ENCODE data around the gene NRG3. TPM values are rescaled to one million over a fixed set of nuclear protein-coding genes. Genes with fewer than 3 reads are reported as not detected.

The NRG3 gene
- total RNA-seq, 1 donor from 2014 or later = 2.6 TPM

DNA sequence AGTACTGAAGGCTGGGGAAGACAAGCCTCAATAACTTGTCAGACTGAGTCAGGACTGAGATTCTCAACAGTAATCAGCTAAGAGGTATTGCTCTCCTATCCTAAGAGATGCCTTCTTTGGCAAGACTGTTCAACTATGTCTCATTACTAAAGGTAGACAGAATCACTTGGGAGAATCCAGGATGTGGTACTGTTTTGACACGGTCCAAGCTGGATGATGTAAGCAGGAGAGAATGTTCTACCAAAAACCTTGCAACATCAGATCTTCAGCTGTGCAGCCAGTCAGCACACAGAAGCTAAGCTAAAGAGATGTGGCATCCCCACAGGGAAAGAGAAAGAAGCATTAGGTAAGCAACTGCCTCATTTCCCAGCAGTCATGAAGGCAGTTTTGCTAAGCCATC lies 391.4 kb downstream of the NRG3 start:
- H3K9me3 ChIP-seq = no peaks in the 10 kb centered on the region
- ATAC-seq (peak; percentile 31 to 33), DNase-seq (no peak)
- H3K4me1 ChIP-seq = no peaks in the 10 kb centered on the region
- H3K4me3 ChIP-seq = no peak overlapping the region
- H3K27ac ChIP-seq = no peak overlapping the region
- intact Hi-C loops (cut with DNase I) = no loop called here
- no peaks in the 10 kb centered on the region for H3K36me3 ChIP-seq
- no peaks in the 10 kb centered on the region for H3K27me3 ChIP-seq (ENCODE audit: low read depth)
- TF ChIP-seq CTCF (IDR thresholded peaks at IDR 0.05) = no peak

- intact Hi-C loops (cut with DNase I) = no loop called here
- no peak for DNase-seq
- ATAC-seq = peak in 1 of 2 donors; percentile 41
- Histone ChIP-seq H3K36me3 (no peaks in the 10 kb centered on the region), H3K27me3 (ENCODE audit: low read depth) (no peaks in the 10 kb centered on the region), H3K27ac (no peak overlapping the region), H3K4me3 (no peak overlapping the region), H3K9me3 (no peaks in the 10 kb centered on the region), H3K4me1 (no peaks in the 10 kb centered on the region)
- no peak for TF ChIP-seq CTCF (IDR thresholded peaks at IDR 0.05)
Observed at GRCh38 chr10:82267014-82267413, 392.0 kb downstream of the NRG3 start.

DNA sequence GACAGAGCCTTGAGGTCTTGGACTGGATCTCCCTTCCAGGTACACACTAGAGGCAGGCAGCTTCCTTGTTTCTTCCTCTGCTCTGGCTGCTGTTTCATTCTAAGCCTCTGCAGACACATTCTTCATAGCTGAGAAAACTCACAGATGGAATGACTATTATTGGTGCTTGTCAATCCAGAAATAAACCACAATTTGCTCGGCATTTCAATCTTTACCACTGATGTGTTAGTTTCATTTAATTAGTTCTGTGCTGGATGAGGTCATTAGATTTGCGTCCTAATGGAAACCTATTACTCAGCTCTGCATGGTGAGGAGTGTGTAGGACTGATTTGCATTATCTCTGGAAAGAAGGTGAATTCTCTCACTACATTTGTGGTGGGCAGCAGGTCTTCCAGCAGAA lies 392.5 kb downstream of the NRG3 start:
- Histone ChIP-seq H3K4me3 (no peak overlapping the region), H3K27ac (no peak overlapping the region), H3K9me3 (no peaks in the 10 kb centered on the region), H3K27me3 (ENCODE audit: low read depth) (no peaks in the 10 kb centered on the region), H3K36me3 (no peaks in the 10 kb centered on the region), H3K4me1 (no peaks in the 10 kb centered on the region)
- no peak for DNase-seq
- no peak for ATAC-seq
- intact Hi-C loops (cut with DNase I) = no loop called here
- no peak for TF ChIP-seq CTCF (IDR thresholded peaks at IDR 0.05)

GRCh38 chr10:82267960-82268359 lies 393.0 kb downstream of the NRG3 start:
- Histone ChIP-seq H3K4me1 (no peaks in the 10 kb centered on the region), H3K9me3 (no peaks in the 10 kb centered on the region), H3K27ac (no peak overlapping the region), H3K27me3 (ENCODE audit: low read depth) (no peaks in the 10 kb centered on the region), H3K36me3 (no peaks in the 10 kb centered on the region), H3K4me3 (no peak overlapping the region)
- no peak for ATAC-seq
- no peak for DNase-seq
- no peak for TF ChIP-seq CTCF (IDR thresholded peaks at IDR 0.05)
- intact Hi-C loops (cut with DNase I) = no loop called here

DNA sequence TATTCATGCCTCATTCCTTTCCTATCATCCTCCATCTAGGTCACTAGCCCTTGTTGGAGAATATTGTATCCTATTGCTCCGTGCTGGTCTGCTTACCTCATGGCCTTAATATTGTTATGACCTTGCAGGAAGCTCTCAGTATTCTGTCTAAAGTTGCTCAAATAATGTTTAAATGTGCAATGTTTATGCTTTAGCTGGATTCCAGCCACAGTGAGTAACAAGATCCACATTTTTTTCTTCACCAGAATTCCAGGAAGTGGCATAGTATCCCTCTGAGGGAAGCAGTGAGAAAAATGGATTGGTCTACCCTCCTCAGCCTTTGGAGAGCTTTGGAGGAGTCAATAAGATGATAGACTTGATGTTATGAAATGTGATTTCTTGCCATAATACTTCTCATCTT lies 402.6 kb downstream of the NRG3 start:
- intact Hi-C loops (cut with DNase I) = no loop called here
- H3K27me3 ChIP-seq (ENCODE audit: low read depth) = no peaks in the 10 kb centered on the region

More for the DNA sequence above, 402.6 kb downstream of the NRG3 start:
- Histone ChIP-seq H3K4me1 (no peaks in the 10 kb centered on the region), H3K36me3 (no peaks in the 10 kb centered on the region), H3K27ac (no peak overlapping the region), H3K9me3 (no peaks in the 10 kb centered on the region), H3K4me3 (no peak overlapping the region)
- no peak for ATAC-seq
- TF ChIP-seq CTCF (IDR thresholded peaks at IDR 0.05) = no peak
- no peak for DNase-seq
